T-helper 22 cell (primary cell): ENCODE results near the gene RTL5.

Experiments used
- DNase-seq: peaks from one replicate; pipeline ENCODE4 v3.0.0-alpha.2; 2020; ENCODE audit warnings: low read depth

Gene RTL5

GRCh38 chrX:72129661-72130060 lies 2.1 kb downstream of the RTL5 start:
- no peak for DNase-seq

- no peak for DNase-seq
Measured at GRCh38 chrX:72128881-72129280, 2.8 kb downstream of the RTL5 start.

GRCh38 chrX:72128183-72128834 lies 3.4 kb downstream of the RTL5 start:
- no peak for DNase-seq

- no peak for DNase-seq
Measured at GRCh38 chrX:72127332-72127731, 4.4 kb downstream of the RTL5 start.

GRCh38 chrX:72126539-72127140 lies 5.1 kb downstream of the RTL5 start:
- peak; percentile 53 for DNase-seq

- no peak for DNase-seq
Measured at GRCh38 chrX:72126048-72126415, 5.7 kb downstream of the RTL5 start.

- DNase-seq, result no peak
Measured at GRCh38 chrX:72125331-72126047, 6.2 kb downstream of the RTL5 start.

GRCh38 chrX:72124540-72125201 lies 7.0 kb downstream of the RTL5 start:
- no peak for DNase-seq

- DNase-seq, result no peak
Measured at GRCh38 chrX:72123471-72124185, 8.1 kb downstream of the RTL5 start.

GRCh38 chrX:72122621-72123337 lies 8.9 kb downstream of the RTL5 start:
- DNase-seq, result no peak

- DNase-seq, result peak; percentile 35
Measured at GRCh38 chrX:72121383-72121782, 10.3 kb downstream of the RTL5 start.

GRCh38 chrX:72120837-72121236 lies 10.9 kb downstream of the RTL5 start:
- DNase-seq, result no peak

GRCh38 chrX:72117636-72118210 lies 14.0 kb downstream of the RTL5 start:
- DNase-seq, result no peak

GRCh38 chrX:72115380-72115779 lies 16.3 kb downstream of the RTL5 start:
- no peak for DNase-seq

- DNase-seq, result no peak
Measured at GRCh38 chrX:72114807-72115206, 16.9 kb downstream of the RTL5 start.

- DNase-seq, result no peak
Measured at GRCh38 chrX:72114306-72114705, 17.4 kb downstream of the RTL5 start.

- DNase-seq, result no peak
Measured at GRCh38 chrX:72113461-72113860, 18.3 kb downstream of the RTL5 start.

GRCh38 chrX:72110876-72111708 lies 20.6 kb downstream of the RTL5 start:
- no peak for DNase-seq

GRCh38 chrX:72110051-72110875 lies 21.5 kb downstream of the RTL5 start:
- DNase-seq, result no peak
